ENCODE measurements around the gene AMFR. TPM values are rescaled to one million over a fixed set of nuclear protein-coding genes. Genes with fewer than 3 reads are reported as not detected.

Gene AMFR
- total and polyA plus RNA-seq, 10 of the 15 experiments (the other 5 are each of a cell fraction or from before 2014, with no cell fraction given): 8.2 to 67.6 (median 28.1) TPM

DNA sequence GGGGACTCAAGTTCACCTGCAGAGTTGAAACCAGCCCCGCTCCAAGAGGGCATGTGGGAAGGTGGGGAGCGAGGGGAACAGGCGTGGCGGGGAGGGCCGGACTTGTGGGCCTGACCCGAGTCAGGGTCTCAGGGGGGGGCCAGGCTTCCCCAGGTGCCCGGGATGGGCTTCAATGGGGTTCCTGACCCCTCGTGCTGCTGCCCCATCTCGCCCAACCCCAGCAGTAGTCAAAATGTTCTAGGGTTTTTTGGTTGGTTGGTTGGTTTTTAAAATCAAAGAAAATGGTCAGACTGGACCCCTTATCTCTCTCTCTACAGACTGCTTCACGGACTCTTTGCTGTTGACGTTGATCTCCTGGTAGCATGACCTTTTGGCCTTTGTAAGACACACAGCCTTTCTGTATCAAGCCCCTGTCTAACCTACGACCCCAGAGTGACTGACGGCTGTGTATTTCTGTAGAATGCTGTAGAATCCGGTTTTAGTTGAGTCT, 69.5 kb downstream of the AMFR start (continued):
- TF ChIP-seq SPI1 (IDR thresholded peaks at IDR 0.05; ENCODE audit: borderline replicate concordance, insufficient read depth, low read depth, low read length): no peak
- no peak for TF ChIP-seq E4F1 (IDR thresholded peaks at IDR 0.05; ENCODE audit: borderline replicate concordance, partially characterized antibody)
- TF ChIP-seq ZNF207 (IDR thresholded peaks at IDR 0.05; ENCODE audit: borderline replicate concordance): no peak
- TF ChIP-seq TCF12 (IDR thresholded peaks at IDR 0.05; ENCODE audit: low read depth, low read length): no peak
- TF ChIP-seq, protein P1, sequence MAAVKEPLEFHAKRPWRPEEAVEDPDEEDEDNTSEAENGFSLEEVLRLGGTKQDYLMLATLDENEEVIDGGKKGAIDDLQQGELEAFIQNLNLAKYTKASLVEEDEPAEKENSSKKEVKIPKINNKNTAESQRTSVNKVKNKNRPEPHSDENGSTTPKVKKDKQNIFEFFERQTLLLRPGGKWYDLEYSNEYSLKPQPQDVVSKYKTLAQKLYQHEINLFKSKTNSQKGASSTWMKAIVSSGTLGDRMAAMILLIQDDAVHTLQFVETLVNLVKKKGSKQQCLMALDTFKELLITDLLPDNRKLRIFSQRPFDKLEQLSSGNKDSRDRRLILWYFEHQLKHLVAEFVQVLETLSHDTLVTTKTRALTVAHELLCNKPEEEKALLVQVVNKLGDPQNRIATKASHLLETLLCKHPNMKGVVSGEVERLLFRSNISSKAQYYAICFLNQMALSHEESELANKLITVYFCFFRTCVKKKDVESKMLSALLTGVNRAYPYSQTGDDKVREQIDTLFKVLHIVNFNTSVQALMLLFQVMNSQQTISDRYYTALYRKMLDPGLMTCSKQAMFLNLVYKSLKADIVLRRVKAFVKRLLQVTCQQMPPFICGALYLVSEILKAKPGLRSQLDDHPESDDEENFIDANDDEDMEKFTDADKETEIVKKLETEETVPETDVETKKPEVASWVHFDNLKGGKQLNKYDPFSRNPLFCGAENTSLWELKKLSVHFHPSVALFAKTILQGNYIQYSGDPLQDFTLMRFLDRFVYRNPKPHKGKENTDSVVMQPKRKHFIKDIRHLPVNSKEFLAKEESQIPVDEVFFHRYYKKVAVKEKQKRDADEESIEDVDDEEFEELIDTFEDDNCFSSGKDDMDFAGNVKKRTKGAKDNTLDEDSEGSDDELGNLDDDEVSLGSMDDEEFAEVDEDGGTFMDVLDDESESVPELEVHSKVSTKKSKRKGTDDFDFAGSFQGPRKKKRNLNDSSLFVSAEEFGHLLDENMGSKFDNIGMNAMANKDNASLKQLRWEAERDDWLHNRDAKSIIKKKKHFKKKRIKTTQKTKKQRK (IDR thresholded peaks at IDR 0.05; ENCODE audit: low read depth, low read length): no peak
- no peak for TF ChIP-seq EGR1 (IDR thresholded peaks at IDR 0.05; ENCODE audit: borderline replicate concordance in 1 of 2, low read depth in 2 of 2, low read length in 2 of 2)
- no peak for TF ChIP-seq MEF2B (IDR thresholded peaks at IDR 0.05; ENCODE audit: partially characterized antibody, poor library complexity, severe bottlenecking)

Measured in GM12878 (cell line).